ENCODE results near the gene CHD2.
"Not testable (repeated sequence)": the region's sequence is repeated elsewhere in the genome, so short reads cannot be mapped to it uniquely, and the experiment has no call there.

CHD2 gene

DNA sequence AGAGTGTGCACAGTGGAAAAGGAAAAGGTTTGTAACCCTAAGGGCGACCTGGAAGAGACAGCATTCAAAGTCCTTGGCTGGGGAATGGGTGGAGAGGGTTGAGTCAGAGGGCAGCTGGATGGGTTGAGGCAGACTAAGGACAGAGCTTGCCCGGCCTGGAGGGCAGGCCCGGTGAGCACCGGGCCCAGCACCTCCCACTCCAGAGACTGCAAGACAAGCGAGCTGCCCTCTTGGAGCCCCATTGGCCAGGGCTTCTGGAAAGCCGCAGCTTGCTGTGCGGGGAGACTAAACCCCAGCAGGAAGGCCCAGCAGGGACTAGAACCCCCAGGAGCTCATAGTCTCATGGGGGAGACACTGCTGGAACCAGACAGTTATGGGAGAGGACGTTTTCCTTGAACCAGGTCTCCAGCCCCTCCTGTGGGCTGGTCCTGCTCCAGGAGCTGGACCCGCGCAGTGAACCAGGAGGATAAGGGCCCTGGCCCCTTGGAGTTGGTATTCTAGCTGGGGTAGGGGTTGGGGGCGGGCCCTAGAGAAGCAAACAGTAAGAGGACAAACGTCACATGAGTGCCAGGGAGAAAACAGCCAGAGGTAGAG is 129.8 kb downstream of the CHD2 start:
- no peak for DNase-seq (ENCODE audit: low read depth)

DNA sequence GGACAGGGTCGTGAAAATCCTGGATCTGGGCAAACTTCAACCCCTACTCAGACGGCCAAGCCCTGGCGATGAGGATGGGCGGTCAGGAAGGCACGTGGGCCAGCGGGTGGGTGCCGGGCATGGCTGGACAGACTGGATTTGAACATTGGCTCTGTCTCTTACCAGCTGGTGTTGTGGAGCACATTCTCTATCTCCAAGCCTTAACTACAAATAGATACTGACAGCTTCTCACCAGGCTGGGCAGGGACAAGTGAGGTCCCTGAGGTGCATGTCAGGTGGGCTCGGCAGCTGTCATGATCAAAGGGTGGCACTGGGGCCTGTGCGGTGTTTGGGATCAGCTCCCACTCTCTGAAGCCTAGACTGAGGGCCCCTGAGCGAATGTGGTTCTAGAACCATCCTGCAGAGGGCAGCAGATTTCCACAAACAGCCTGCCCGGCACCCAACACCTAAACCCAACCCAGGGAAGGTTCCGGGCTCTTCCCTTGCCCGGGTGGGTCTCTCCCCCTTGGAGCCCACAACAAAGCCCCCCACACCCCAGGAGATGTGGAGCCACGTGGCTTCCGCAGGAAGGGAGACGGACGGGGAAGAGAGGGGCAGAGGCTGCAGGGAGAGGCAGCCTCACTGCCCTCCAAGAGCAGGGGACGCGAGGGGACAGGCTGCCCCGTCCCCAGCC is 130.4 kb downstream of the CHD2 start:
- H3K4me3 ChIP-seq (ENCODE audit: control insufficient read depth, low read depth, low read length), result no peak overlapping the region
- no peak for DNase-seq (ENCODE audit: low read depth)

More for the DNA sequence above, 129.8 kb downstream of the CHD2 start:
- TF ChIP-seq, protein P1, sequence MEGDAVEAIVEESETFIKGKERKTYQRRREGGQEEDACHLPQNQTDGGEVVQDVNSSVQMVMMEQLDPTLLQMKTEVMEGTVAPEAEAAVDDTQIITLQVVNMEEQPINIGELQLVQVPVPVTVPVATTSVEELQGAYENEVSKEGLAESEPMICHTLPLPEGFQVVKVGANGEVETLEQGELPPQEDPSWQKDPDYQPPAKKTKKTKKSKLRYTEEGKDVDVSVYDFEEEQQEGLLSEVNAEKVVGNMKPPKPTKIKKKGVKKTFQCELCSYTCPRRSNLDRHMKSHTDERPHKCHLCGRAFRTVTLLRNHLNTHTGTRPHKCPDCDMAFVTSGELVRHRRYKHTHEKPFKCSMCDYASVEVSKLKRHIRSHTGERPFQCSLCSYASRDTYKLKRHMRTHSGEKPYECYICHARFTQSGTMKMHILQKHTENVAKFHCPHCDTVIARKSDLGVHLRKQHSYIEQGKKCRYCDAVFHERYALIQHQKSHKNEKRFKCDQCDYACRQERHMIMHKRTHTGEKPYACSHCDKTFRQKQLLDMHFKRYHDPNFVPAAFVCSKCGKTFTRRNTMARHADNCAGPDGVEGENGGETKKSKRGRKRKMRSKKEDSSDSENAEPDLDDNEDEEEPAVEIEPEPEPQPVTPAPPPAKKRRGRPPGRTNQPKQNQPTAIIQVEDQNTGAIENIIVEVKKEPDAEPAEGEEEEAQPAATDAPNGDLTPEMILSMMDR (IDR thresholded peaks at IDR 0.05; ENCODE audit: control insufficient read depth, insufficient read depth, low read depth, low read length, missing control alignments), result no peak
- no peak overlapping the region for H3K4me3 ChIP-seq (ENCODE audit: control insufficient read depth, low read depth, low read length)

DNA sequence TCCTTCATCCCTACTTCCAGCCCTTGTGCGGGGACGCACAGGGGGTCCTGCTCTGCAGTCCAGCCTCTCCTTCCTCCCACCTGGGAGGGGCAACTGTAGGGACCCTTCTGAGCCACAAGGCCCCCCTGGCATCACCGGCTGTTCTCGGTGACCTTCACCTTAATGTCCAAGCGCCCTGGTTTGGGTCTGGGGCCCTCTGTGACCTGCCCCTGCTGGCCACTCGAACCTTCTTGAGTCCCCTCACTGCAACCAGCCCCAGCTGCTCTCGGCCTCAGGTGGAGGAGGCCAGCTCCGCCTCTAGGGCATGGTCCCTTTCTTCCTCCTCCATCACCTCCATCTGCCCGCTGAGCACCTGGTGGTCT is 131.0 kb downstream of the CHD2 start:
- no peak overlapping the region for H3K4me3 ChIP-seq (ENCODE audit: control insufficient read depth, low read depth, low read length)
- no peak for DNase-seq (ENCODE audit: low read depth)
- TF ChIP-seq, protein P1 (IDR thresholded peaks at IDR 0.05; ENCODE audit: control insufficient read depth, insufficient read depth, low read depth, low read length, missing control alignments), result no peak

More for the DNA sequence above, 130.4 kb downstream of the CHD2 start:
- TF ChIP-seq, protein P1 (IDR thresholded peaks at IDR 0.05; ENCODE audit: control insufficient read depth, insufficient read depth, low read depth, low read length, missing control alignments), result peak; percentile 87

DNA sequence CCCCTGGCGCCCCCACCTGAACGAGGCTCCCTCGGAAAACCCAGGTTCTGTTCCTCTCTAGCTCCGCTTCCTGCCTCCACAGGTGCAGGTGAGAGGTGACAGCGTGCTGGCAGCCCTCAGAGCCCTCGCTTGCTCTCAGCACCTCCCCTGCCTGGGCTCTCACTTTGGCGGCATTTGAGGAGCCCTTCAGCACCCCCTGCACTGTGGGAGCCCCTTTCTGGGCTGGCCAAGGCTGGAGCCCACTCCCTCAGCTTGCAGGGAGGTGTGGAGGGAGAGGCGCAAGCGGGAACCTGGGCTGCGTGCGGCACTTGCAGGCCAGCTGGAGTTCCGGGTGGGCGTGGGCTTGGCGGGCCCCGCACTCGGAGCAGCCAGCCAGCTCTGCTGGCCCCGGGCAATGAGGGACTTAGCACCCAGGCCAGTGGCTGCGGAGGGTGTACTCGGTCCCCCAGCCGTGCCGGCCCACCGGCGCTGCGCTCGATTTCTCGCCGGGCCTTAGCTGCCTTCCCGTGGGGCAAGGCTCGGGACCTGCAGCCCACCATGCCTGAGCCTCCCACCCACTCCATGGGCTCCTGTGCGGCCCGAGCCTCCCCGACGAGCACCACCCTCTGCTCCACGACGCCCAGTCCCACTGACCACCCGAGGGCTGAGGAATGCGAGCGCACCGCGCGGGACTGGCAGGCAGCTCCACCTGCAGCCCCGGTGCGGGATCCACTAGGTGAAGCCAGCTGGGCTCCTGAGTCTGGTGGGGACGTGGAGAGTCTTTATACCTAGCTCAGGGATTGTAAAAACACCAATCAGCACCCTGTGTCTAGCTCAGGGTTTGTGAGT is 131.6 kb downstream of the CHD2 start:
- not testable (repeated sequence) for H3K4me3 ChIP-seq (ENCODE audit: control insufficient read depth, low read depth, low read length); DNase-seq (ENCODE audit: low read depth)

DNA sequence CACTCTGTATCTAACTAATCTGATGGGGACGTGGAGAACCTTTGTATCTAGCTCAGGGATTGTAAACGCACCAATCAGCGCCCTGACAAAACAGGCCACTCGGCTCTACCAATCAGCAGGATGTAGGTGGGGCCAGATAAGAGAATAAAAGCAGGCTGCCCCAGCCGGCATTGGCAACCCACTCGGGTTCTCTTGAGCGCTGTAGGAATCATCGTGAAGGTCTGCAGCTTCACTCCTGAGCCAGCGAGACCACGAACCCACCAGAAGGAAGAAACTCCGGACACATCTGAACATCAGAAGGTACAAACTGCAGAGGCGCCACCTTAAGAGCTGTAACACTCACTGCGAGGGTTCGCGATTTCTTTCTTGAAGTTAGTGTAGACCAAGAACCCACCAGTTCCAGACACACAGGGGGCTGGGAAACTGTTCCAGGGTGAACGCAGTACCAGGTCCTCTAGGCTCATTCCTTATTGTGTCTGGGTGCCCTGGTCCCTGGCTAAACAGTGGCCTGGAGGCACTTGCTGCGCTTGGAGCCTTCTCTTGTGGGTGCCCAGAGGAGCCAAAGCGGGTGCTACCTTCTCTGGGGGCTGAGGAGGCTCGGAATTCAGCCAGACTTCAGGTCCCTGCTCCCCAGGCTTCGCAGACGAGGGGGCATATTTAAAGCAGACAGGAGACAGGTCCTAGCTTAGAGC is 132.5 kb downstream of the CHD2 start:
- DNase-seq (ENCODE audit: low read depth), result not testable (repeated sequence)

DNA sequence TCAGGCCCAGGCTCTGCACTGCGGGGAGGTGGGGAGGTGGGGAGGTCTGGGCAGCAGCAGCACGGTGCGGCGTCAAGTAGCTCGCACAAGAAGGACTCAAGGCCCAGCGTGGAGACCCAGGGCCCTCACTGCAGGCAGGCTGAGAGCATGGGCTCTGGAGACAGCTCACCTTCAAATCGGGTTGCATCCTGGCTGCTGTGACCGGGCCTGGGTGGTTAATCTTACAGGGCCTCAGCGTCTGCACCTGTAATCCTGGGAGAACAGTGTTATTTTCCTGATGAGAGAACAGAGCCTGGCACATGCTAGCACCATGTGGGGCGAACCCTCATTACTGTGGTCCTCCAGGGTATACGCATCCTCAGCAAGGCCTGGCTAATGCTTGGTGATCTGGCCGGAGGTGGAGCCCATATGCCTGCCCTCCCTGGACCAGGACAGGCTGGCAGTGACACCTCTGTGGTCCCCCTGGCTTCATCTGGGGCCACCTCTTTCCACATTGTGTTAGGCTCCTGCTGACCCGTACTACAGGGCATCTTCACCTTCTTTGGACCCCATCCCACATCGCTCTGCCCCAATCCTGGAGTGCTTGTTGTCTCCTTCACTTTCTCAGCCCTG is 133.4 kb downstream of the CHD2 start:
- DNase-seq (ENCODE audit: low read depth), result no peak
- TF ChIP-seq, protein P1 (IDR thresholded peaks at IDR 0.05; ENCODE audit: control insufficient read depth, insufficient read depth, low read depth, low read length, missing control alignments), result no peak
- H3K4me3 ChIP-seq (ENCODE audit: control insufficient read depth, low read depth, low read length), result no peak overlapping the region

More for the DNA sequence above, 132.5 kb downstream of the CHD2 start:
- not testable (repeated sequence) for H3K4me3 ChIP-seq (ENCODE audit: control insufficient read depth, low read depth, low read length)

DNA sequence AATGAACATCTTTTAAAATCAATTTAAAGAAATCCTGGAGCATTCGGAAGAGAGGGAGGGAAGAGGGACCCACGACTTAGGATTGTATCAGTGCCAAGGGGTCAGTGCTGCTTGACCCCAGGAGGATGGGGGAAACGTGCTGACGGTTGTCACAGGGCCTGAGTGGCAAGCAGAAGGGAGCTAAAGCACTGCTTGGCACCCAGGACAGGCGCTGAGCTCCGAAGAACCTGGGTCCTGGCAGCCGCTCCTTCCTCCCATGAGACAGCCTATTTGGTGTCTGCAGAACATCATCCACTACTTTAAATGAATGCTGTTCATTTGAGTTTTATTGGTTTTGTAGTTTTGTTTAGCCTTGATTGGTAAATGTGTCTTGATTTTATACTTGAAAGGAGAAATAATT is 134.4 kb downstream of the CHD2 start:
- TF ChIP-seq, protein P1 (IDR thresholded peaks at IDR 0.05; ENCODE audit: control insufficient read depth, insufficient read depth, low read depth, low read length, missing control alignments), result no peak
- H3K4me3 ChIP-seq (ENCODE audit: control insufficient read depth, low read depth, low read length), result no peak overlapping the region
- no peak for DNase-seq (ENCODE audit: low read depth)
